ENCODE data around the gene PLAAT2. TPM values are rescaled to one million over a fixed set of nuclear protein-coding genes. Genes with fewer than 3 reads are reported as not detected.

PLAAT2 gene
- total RNA-seq, 2 donors from 2014 or later, result 2.6 TPM; not detected in 1

DNA sequence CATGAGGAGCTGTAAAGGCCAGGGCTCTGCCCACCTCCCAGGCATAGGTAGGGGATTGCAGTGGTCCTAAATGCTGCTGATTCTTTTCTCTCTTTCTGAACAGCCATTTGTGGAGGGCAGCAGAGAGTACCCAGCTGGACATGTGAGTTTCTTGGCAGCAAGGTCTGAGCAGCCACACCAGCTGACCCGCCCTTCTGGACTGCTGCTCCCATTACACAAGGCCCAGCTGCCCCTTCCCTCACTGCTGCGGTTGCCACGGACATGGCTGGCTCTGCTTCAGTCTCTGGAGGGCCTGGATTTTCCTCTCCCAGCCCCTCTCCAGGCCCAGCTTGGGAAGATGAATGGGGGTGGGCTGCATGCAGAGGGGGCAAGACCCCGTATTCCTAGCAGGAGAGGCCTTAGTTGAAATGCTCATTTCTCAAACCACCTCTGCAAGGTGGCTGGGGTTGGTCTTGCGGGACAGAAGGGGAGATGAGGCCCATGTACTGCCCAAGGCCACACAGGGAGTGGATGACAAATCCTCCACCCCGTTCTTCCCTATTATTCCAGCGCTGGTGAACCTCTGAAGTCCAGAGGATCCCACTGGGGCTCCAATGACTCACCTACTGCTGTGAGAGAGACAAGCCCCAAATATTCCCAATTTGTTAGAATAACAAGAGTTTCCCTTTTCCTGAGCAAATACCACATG is 52.7 kb downstream of the PLAAT2 start:
- H3K36me3 ChIP-seq, result no peaks in the 10 kb centered on the region
- TF ChIP-seq, protein P1, sequence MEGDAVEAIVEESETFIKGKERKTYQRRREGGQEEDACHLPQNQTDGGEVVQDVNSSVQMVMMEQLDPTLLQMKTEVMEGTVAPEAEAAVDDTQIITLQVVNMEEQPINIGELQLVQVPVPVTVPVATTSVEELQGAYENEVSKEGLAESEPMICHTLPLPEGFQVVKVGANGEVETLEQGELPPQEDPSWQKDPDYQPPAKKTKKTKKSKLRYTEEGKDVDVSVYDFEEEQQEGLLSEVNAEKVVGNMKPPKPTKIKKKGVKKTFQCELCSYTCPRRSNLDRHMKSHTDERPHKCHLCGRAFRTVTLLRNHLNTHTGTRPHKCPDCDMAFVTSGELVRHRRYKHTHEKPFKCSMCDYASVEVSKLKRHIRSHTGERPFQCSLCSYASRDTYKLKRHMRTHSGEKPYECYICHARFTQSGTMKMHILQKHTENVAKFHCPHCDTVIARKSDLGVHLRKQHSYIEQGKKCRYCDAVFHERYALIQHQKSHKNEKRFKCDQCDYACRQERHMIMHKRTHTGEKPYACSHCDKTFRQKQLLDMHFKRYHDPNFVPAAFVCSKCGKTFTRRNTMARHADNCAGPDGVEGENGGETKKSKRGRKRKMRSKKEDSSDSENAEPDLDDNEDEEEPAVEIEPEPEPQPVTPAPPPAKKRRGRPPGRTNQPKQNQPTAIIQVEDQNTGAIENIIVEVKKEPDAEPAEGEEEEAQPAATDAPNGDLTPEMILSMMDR (IDR thresholded peaks at IDR 0.05), result no peak
- TF ChIP-seq POLR2AphosphoS5 (IDR thresholded peaks at IDR 0.05), result no peak
- TF ChIP-seq POLR2A (IDR thresholded peaks at IDR 0.05), result no peak
- no peaks in the 10 kb centered on the region for H3K4me1 ChIP-seq (replicated peaks)
- H3K9me3 ChIP-seq, result no peaks in the 10 kb centered on the region
- no peak overlapping the region for H3K4me3 ChIP-seq
- intact Hi-C loops (cut with DNase I), result no loop called here
- H3K27ac ChIP-seq, result no peak overlapping the region
- no peaks in the 10 kb centered on the region for H3K27me3 ChIP-seq (replicated peaks; ENCODE audit: insufficient read depth)
- WGBS, result 75% methylated on average over 7 of the region's 7 CpGs
- DNase-seq (ENCODE audit: low spot score), result no peak

- no peak for DNase-seq (ENCODE audit: low spot score)
- TF ChIP-seq POLR2A (IDR thresholded peaks at IDR 0.05) (no peak), POLR2AphosphoS5 (IDR thresholded peaks at IDR 0.05) (no peak)
- TF ChIP-seq, protein P1 (IDR thresholded peaks at IDR 0.05), result no peak
- 92% methylated on average over 12 of the region's 12 CpGs for WGBS
- Histone ChIP-seq H3K27ac (no peak overlapping the region), H3K4me3 (no peak overlapping the region), H3K36me3 (no peaks in the 10 kb centered on the region), H3K9me3 (no peaks in the 10 kb centered on the region), H3K4me1 (replicated peaks) (no peaks in the 10 kb centered on the region), H3K27me3 (replicated peaks; ENCODE audit: insufficient read depth) (no peaks in the 10 kb centered on the region)
- intact Hi-C loops (cut with DNase I), result no loop called here
Measured at GRCh38 chr11:63508745-63509144, 54.4 kb downstream of the PLAAT2 start.

GRCh38 chr11:63508009-63508408 is 55.2 kb downstream of the PLAAT2 start:
- Histone ChIP-seq H3K4me1 (replicated peaks) (no peaks in the 10 kb centered on the region), H3K36me3 (no peaks in the 10 kb centered on the region), H3K27ac (no peak overlapping the region), H3K27me3 (replicated peaks; ENCODE audit: insufficient read depth) (no peaks in the 10 kb centered on the region), H3K9me3 (no peaks in the 10 kb centered on the region), H3K4me3 (no peak overlapping the region)
- TF ChIP-seq, protein P1 (IDR thresholded peaks at IDR 0.05), result peak in 1 of 4 experiments; percentile 27
- TF ChIP-seq POLR2AphosphoS5 (IDR thresholded peaks at IDR 0.05) (no peak), POLR2A (IDR thresholded peaks at IDR 0.05) (no peak)
- intact Hi-C loops (cut with DNase I), result no loop called here
- DNase-seq (ENCODE audit: low spot score), result no peak
- WGBS, result 86% methylated on average over 3 of the region's 3 CpGs

- H3K4me3 ChIP-seq, result no peak overlapping the region
- TF ChIP-seq, protein P1 (IDR thresholded peaks at IDR 0.05), result no peak
- TF ChIP-seq POLR2AphosphoS5 (IDR thresholded peaks at IDR 0.05) (no peak), POLR2A (IDR thresholded peaks at IDR 0.05) (no peak)
- DNase-seq (ENCODE audit: low spot score), result no peak
- no peak overlapping the region for H3K27ac ChIP-seq
- H3K27me3 ChIP-seq (replicated peaks; ENCODE audit: insufficient read depth), result no peaks in the 10 kb centered on the region
- no peaks in the 10 kb centered on the region for H3K9me3 ChIP-seq
- intact Hi-C loops (cut with DNase I), result no loop called here
- no peaks in the 10 kb centered on the region for H3K36me3 ChIP-seq
- no peaks in the 10 kb centered on the region for H3K4me1 ChIP-seq (replicated peaks)
- 75% methylated on average over 2 of the region's 2 CpGs for WGBS
Measured at GRCh38 chr11:63507511-63507910, 55.7 kb downstream of the PLAAT2 start.

DNA sequence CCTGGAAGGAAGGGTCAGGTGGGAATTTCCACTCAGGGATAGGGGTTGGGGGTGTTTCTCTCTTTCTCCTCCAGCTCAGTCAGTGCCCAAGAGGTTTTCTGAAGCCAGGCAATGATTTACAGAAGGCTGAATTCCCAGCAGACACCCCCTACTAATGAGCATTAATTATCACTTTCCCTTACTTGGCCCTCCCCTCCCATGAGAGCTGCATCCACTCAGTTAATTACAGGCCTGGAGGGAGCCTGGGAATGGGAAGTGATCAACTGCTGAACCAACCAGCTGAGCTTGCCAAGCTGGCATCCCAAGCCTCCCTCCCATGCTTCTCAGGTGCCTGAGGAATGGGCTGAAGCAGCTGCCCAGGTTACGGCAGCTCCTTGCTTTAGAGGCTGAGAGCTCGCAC is 56.3 kb downstream of the PLAAT2 start:
- Histone ChIP-seq H3K4me1 (replicated peaks) (no peaks in the 10 kb centered on the region), H3K4me3 (no peak overlapping the region), H3K36me3 (no peaks in the 10 kb centered on the region), H3K27ac (no peak overlapping the region), H3K9me3 (no peaks in the 10 kb centered on the region), H3K27me3 (replicated peaks; ENCODE audit: insufficient read depth) (no peaks in the 10 kb centered on the region)
- intact Hi-C loops (cut with DNase I), result no loop called here
- no peak for TF ChIP-seq POLR2A (IDR thresholded peaks at IDR 0.05)
- no peak for TF ChIP-seq POLR2AphosphoS5 (IDR thresholded peaks at IDR 0.05)
- TF ChIP-seq, protein P1 (IDR thresholded peaks at IDR 0.05), result no peak
- no peak for DNase-seq (ENCODE audit: low spot score)
- 100% methylated on average over 2 of the region's 2 CpGs for WGBS

All from prostate gland (tissue), 2 donors.